ENCODE data around the gene MYO1A.
"Not testable (repeated sequence)": the region's sequence is repeated elsewhere in the genome, so short reads cannot be mapped to it uniquely, and the experiment has no call there.

MYO1A gene

GRCh38 chr12:56991319-56992246 lies 58.3 kb downstream of the MYO1A start:
- DNase-seq, result no peak

DNA sequence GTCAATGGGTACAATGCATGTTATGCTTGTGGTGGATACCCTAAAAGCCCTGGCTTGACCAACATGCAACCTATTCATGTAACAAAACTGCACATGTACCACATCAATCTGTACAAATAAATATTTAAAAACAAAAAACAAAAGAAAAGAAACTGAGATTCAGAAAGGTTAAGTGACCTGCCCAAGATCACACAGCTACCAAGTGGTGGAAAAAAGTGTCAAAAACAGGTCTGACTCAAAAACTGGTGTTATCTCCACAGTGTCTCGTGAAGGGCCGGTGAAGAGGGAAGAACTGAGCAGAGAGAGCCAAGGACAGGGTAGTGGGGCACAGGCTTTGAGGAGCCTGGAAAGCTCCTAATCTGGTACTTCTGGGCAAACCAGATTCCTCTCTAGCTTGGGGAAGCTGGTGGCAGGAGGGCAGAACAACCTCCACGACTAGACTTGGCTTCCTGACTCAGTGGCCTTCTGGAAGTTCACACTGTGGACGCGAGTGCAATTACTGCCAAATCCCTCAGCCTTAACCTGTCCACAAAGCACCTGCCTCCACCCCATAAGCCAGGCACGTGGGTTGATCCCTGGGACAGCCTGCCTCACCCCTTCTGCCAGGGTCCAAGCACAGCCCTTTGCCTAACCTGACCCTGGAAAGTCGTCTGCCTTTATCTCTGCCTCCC lies 59.1 kb downstream of the MYO1A start:
- DNase-seq, result no peak

DNA sequence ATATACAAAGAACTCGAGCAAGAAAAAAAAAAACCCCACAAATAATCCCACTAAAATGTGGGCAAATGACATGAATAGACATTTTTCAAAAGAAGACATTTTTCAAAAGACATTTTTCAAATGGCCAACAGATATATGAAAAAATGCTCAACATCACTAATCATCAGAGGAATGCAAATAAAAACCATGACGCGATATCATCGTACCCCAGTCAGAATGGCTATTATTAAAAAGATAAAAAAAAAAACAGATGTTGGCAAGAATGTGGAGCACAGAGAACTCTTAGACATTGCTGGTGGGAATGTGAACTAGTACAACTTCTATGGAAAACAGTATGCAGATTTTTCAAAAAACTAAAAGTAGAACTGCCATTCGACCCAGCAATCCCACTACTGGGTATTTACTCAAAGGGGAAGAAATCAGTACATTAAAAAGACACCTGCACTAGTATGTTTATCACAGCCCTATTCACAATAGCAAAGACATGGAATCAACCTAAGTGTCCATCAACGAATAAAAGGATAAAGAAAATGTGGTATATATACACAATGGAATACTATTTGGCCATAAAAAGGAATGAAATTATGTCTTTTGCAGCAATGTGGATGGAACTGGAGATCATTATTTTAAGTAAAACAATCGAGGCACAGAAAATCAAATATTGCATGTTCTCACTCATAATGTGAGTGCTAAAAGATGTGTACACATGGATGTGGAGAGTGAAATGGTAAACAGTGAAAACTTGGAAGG lies 59.9 kb downstream of the MYO1A start:
- no peak for DNase-seq

GRCh38 chr12:56988207-56988739 lies 61.7 kb downstream of the MYO1A start:
- DNase-seq, result no peak

DNA sequence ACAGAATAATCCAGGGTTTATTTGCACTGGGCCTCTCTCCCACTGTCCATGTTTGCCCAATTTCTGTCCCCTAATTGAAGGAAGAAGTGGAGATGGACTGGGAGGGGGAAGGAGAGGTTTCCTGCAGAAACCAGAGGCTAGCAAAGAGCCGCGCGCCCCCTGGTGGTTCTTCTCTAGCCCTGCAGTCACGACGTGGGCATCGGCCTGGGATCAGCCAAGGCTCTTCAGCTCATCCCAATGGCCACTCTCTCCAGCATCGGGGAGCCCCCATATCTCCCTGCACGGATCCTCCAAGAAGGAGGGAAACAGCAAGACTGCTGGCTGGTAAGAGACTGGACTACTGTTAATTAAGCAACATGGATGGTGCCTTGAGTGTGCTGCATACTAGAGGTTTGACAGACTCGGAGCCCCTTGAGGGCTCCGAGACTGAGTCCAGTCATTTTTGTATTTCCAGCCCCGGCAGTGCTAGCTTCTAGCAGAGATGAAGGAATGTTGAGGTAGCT lies 62.3 kb downstream of the MYO1A start:
- peak; percentile 61 for DNase-seq

- no peak for DNase-seq
Observed at GRCh38 chr12:56987011-56987410, 62.9 kb downstream of the MYO1A start.

DNA sequence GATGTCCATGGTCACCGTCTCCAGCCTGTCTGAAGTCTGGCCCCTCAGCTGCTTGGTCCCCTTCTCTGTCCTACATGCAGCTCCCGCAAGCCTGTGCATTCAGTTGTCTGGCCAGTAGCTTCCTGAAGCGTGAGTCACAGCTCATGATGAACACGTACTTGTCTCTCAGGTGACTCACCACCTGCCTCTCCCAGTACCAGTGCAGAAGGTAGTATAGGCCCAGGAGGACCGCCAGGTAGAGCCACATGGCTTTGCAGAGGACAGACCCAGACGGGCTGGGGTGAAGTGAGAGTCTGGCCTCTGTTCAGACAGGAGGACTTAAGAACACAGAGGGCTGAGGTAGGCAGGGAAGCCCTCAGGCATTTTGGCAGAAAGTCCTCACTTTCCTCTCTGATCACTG lies 64.2 kb downstream of the MYO1A start:
- DNase-seq, result not testable (repeated sequence)

- DNase-seq, result no peak
Observed at GRCh38 chr12:56983386-56983785, 66.5 kb downstream of the MYO1A start.

GRCh38 chr12:56982578-56983236 lies 67.2 kb downstream of the MYO1A start:
- not testable (repeated sequence) for DNase-seq

DNA sequence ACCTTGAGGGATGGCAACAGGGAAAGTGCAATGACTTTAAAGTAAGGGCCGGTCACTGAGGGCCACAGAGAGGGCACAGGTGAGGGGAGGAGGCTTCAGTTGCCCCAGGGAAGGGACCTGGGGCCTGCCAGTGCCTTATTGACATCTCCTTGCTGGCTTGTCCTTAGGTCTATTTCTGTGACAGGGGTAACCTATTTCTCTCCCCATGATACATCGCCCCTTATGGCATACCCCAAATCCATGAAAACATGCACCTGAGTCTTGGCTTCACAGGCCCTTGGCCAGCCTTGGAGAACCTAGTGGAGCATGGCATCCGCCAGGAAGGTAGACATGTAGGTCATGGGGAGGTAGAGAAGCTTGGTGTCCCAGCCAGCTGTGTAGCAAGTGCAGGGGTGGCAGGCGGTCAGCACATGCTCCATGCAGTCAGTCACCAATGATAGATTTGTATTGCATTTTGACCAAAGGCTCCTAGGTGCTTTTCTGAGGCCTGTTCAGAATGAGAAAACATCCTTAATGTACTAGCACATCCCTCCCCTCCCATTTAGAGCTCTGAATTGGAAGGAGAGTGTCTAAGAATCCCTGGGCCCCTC lies 68.9 kb downstream of the MYO1A start:
- DNase-seq, result no peak

- DNase-seq, result no peak
Observed at GRCh38 chr12:56980268-56980667, 69.7 kb downstream of the MYO1A start.

DNA sequence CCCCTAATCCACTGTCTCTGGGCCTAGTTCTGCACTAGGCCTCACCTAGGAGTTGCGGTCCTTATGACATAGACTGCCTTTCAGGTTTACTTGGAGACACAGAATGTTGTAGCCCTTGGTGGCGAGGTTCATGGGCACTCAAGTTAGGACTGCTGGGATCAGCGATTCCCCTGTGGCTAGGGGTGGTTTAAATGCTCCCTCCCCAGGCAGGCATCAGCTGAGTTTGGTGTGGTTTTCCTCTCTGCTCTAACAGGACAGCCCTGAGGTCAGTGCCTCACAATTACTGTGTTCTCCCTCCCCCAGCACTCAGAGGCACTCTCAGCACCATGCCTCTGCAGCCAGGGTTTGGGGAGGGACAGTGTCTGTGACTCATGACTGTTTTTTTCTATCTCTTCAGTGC lies 70.3 kb downstream of the MYO1A start:
- no peak for DNase-seq

Data from effector CD8-positive, alpha-beta T cell (primary cell).